Liver (tissue), 3 donors: ENCODE data around the gene GULP1.

ENCODE experiments used
- CTCF ChIP-seq: fragments of 150-350 bp; IDR thresholded peaks from 2 replicates; pipeline ENCODE4 v1.5.1; 2017; ENCODE audit warnings: improper control_type of control experiment, low read depth, low read length; ENCODE audit not compliant: missing input control
- EGR1 ChIP-seq, 2 donors: IDR thresholded peaks; 2 replicates each; pipeline ENCODE4 v1.6.1; 2016 to 2018; ENCODE audit warnings: antibody characterized with exemption in 2 of 2, low read depth in 2 of 2
- HNF4A ChIP-seq, 2 donors: conservative IDR thresholded peaks; 2 replicates each; pipeline ENCODE4 v1.6.1; 2016; ENCODE audit warnings: antibody characterized with exemption in 2 of 2, mild to moderate bottlenecking in 2 of 2
- HNF4G ChIP-seq: IDR thresholded peaks from 2 replicates; pipeline ENCODE4 v1.6.1; 2016; ENCODE audit warnings: antibody characterized with exemption
- YY1 ChIP-seq: IDR thresholded peaks from 2 replicates; pipeline ENCODE4 v1.6.1; 2016; ENCODE audit warnings: antibody characterized with exemption, mild to moderate bottlenecking
- TF ChIP-seq, protein P1 (sequence below): IDR thresholded peaks from 2 replicates; pipeline ENCODE4 v1.6.1; 2016; ENCODE audit warnings: antibody characterized with exemption, mild to moderate bottlenecking
- donor health status: healthy.
- donor health status: healthy.

- no peak for TF ChIP-seq CTCF
- no peak for TF ChIP-seq HNF4A (conservative IDR thresholded peaks at IDR 0.05)
- TF ChIP-seq EGR1 (IDR thresholded peaks at IDR 0.05; ENCODE audit: low read depth in 2 of 2), result no peak
- TF ChIP-seq YY1, result no peak
- TF ChIP-seq, protein P1, sequence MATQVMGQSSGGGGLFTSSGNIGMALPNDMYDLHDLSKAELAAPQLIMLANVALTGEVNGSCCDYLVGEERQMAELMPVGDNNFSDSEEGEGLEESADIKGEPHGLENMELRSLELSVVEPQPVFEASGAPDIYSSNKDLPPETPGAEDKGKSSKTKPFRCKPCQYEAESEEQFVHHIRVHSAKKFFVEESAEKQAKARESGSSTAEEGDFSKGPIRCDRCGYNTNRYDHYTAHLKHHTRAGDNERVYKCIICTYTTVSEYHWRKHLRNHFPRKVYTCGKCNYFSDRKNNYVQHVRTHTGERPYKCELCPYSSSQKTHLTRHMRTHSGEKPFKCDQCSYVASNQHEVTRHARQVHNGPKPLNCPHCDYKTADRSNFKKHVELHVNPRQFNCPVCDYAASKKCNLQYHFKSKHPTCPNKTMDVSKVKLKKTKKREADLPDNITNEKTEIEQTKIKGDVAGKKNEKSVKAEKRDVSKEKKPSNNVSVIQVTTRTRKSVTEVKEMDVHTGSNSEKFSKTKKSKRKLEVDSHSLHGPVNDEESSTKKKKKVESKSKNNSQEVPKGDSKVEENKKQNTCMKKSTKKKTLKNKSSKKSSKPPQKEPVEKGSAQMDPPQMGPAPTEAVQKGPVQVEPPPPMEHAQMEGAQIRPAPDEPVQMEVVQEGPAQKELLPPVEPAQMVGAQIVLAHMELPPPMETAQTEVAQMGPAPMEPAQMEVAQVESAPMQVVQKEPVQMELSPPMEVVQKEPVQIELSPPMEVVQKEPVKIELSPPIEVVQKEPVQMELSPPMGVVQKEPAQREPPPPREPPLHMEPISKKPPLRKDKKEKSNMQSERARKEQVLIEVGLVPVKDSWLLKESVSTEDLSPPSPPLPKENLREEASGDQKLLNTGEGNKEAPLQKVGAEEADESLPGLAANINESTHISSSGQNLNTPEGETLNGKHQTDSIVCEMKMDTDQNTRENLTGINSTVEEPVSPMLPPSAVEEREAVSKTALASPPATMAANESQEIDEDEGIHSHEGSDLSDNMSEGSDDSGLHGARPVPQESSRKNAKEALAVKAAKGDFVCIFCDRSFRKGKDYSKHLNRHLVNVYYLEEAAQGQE, result no peak
- TF ChIP-seq HNF4G, result no peak
These were observed 86.8 kb downstream of the GULP1 start for GRCh38 chr2:188378371-188378950.
